SK-N-MC (cell line): ENCODE results near the gene PRDX1.

Source experiments
- DNase-seq: peaks from one replicate; pipeline ENCODE4 v3.0.0-alpha.2; 2011; ENCODE audit warnings: low read depth, low spot score
- H3K27ac ChIP-seq: fragments of 200-600 bp; sonication (generic); 2 replicates; pipeline ENCODE4 v1.5.1; 2016; ENCODE audit warnings: mixed run types
- H3K36me3 ChIP-seq: fragments of 200-600 bp; sonication (generic); 2 replicates; pipeline ENCODE4 v1.6.1; 2017; ENCODE audit warnings: antibody characterized with exemption, low read length, mixed read lengths; ENCODE audit not compliant: insufficient read depth
- H3K4me3 ChIP-seq: fragments of 200-600 bp; sonication (generic); 2 replicates; pipeline ENCODE4 v1.5.1; 2016
- H3K9ac ChIP-seq: fragments of 200-600 bp; sonication (generic); 2 replicates; pipeline ENCODE4 v1.8.0; 2017; ENCODE audit warnings: mixed run types, mixed read lengths; ENCODE audit not compliant: insufficient read length
- H3K9me3 ChIP-seq: fragments of 200-600 bp; sonication (generic); 2 replicates; pipeline ENCODE4 v1.6.1; 2017; ENCODE audit warnings: low read depth, mild to moderate bottlenecking, antibody characterized with exemption, low read length, moderate library complexity, mixed read lengths
- EZH2 ChIP-seq: fragments of 200-600 bp; sonication (generic); IDR thresholded peaks from one replicate; pipeline ENCODE4 v1.6.1; 2017; ENCODE audit warnings: antibody characterized with exemption
- FOXP2 ChIP-seq: optimal IDR thresholded peaks from 2 replicates; pipeline ENCODE3; 2011; ENCODE audit warnings: mild to moderate bottlenecking, moderate library complexity; ENCODE audit not compliant: insufficient read depth; ENCODE audit errors: extremely low read length, control extremely low read depth
- POLR2AphosphoS5 ChIP-seq: IDR thresholded peaks from 2 replicates; pipeline ENCODE4 v1.6.1; 2012; ENCODE audit warnings: mild to moderate bottlenecking, low read depth, low read length, borderline replicate concordance

PRDX1 gene

GRCh38 chr1:45554198-45554597 is 32.5 kb upstream of the PRDX1 start:
- no peak overlapping the region for H3K9ac ChIP-seq

GRCh38 chr1:45552331-45552730 is 30.6 kb upstream of the PRDX1 start:
- TF ChIP-seq FOXP2 (no peak), EZH2 (no peak)
- Histone ChIP-seq H3K9me3 (no peaks in the 10 kb centered on the region), H3K4me3 (peak overlapping the region; percentile 99), H3K36me3 (peaks cover 29% of the 10 kb centered on the region), H3K9ac (peak overlapping the region; percentile 95), H3K27ac (no peak overlapping the region)
- DNase-seq: no peak

More at GRCh38 chr1:45554198-45554597, 32.5 kb upstream of the PRDX1 start:
- Histone ChIP-seq H3K4me3 (no peak overlapping the region), H3K36me3 (peaks cover 34% of the 10 kb centered on the region), H3K27ac (no peak overlapping the region), H3K9me3 (no peaks in the 10 kb centered on the region)
- DNase-seq: no peak
- no peak for TF ChIP-seq EZH2
- TF ChIP-seq FOXP2: no peak
- no peak for TF ChIP-seq POLR2AphosphoS5

- no peak for TF ChIP-seq FOXP2
- TF ChIP-seq EZH2: no peak
- H3K9me3 ChIP-seq: no peaks in the 10 kb centered on the region
- no peak overlapping the region for H3K27ac ChIP-seq
Observed at GRCh38 chr1:45551684-45552083, 30.0 kb upstream of the PRDX1 start.

GRCh38 chr1:45550401-45551351 is 29.0 kb upstream of the PRDX1 start, which contains the start of gene AKR1A1:
AKR1A1 (plus strand) TSS chr1:45550826; CDS start chr1:45561795, 10,969 bp downstream.
- peaks cover 23% of the 10 kb centered on the region for H3K36me3 ChIP-seq
- peak within 1 kb of the TSS; percentile 76 for H3K27ac ChIP-seq
- no peaks in the 10 kb centered on the region for H3K9me3 ChIP-seq
- no peak for DNase-seq
- no peak for TF ChIP-seq EZH2
- TF ChIP-seq POLR2AphosphoS5: peak; percentile 98
- TF ChIP-seq FOXP2: no peak
- H3K4me3 ChIP-seq: peak within 1 kb of the TSS; percentile 99
- peak within 1 kb of the TSS; percentile 95 for H3K9ac ChIP-seq

More at GRCh38 chr1:45551684-45552083, 30.0 kb upstream of the PRDX1 start:
- DNase-seq: no peak
- H3K4me3 ChIP-seq: peak overlapping the region; percentile 99
- peaks cover 29% of the 10 kb centered on the region for H3K36me3 ChIP-seq
- peak overlapping the region; percentile 95 for H3K9ac ChIP-seq

- DNase-seq: no peak
- Histone ChIP-seq H3K27ac (no peak overlapping the region), H3K9me3 (no peaks in the 10 kb centered on the region), H3K9ac (no peak overlapping the region), H3K36me3 (no peaks in the 10 kb centered on the region), H3K4me3 (no peak overlapping the region)
- no peak for TF ChIP-seq EZH2
- TF ChIP-seq FOXP2: no peak
- TF ChIP-seq POLR2AphosphoS5: no peak
Observed at GRCh38 chr1:45545553-45546310, 24.0 kb upstream of the PRDX1 start.

GRCh38 chr1:45545019-45545493 is 23.4 kb upstream of the PRDX1 start:
- no peak overlapping the region for H3K4me3 ChIP-seq
- no peak overlapping the region for H3K27ac ChIP-seq
- TF ChIP-seq EZH2 (no peak), FOXP2 (no peak), POLR2AphosphoS5 (no peak)
- no peaks in the 10 kb centered on the region for H3K9me3 ChIP-seq
- no peak for DNase-seq
- no peaks in the 10 kb centered on the region for H3K36me3 ChIP-seq
- no peak overlapping the region for H3K9ac ChIP-seq

- no peak for DNase-seq
- Histone ChIP-seq H3K4me3 (no peak overlapping the region), H3K9me3 (no peaks in the 10 kb centered on the region), H3K9ac (no peak overlapping the region), H3K27ac (no peak overlapping the region), H3K36me3 (no peaks in the 10 kb centered on the region)
- TF ChIP-seq FOXP2 (no peak), POLR2AphosphoS5 (no peak), EZH2 (no peak)
Observed at GRCh38 chr1:45544530-45544929, 22.8 kb upstream of the PRDX1 start.

- Histone ChIP-seq H3K27ac (no peak overlapping the region), H3K36me3 (no peaks in the 10 kb centered on the region), H3K4me3 (no peak overlapping the region), H3K9me3 (no peaks in the 10 kb centered on the region), H3K9ac (no peak overlapping the region)
- DNase-seq: no peak
- no peak for TF ChIP-seq POLR2AphosphoS5
- TF ChIP-seq FOXP2: no peak
- TF ChIP-seq EZH2: no peak
Observed at GRCh38 chr1:45543581-45544417, 22.1 kb upstream of the PRDX1 start.
